WTC11 (cell line): ENCODE results near the gene ZDHHC14. TPM values are rescaled to one million over a fixed set of nuclear protein-coding genes. Genes with fewer than 3 reads are reported as not detected.
A peak's percentile ranks its signal among the peaks of the same experiment; 100 is the strongest.
"Not testable (repeated sequence)": the region's sequence is repeated elsewhere in the genome, so short reads cannot be mapped to it uniquely, and the experiment has no call there.

Experiments used
- ATAC-seq: fragments of 200-7000 bp; cut with Tn5 transposase; 2 replicates; pipeline ENCODE4 v1.10.0; 2021; ENCODE audit warnings: mild to moderate bottlenecking, moderate library complexity
- CTCF ChIA-PET: fragments of 300-600 bp; sonication (Branson Sonifier 250); formaldehyde crosslinking; loops from one replicate; lab custom pipeline; 2021; ENCODE audit warnings: antibody characterized with exemption; lab: Charles Lee
- POLR2A ChIA-PET: fragments of 350-600 bp; sonication (Branson Sonifier 250); formaldehyde crosslinking; loops from one replicate; lab custom pipeline; 2021; ENCODE audit warnings: antibody characterized with exemption; lab: Charles Lee
- DNase-seq: peaks from one replicate; pipeline ENCODE4 v3.0.0; 2021; ENCODE audit warnings: low spot score
- H3K27ac Mint-ChIP-seq: 2 replicates; pipeline ENCODE4 v1.8.0; 2021; ENCODE audit warnings: mixed read lengths
- H3K27me3 Mint-ChIP-seq: 2 replicates; pipeline ENCODE4 v1.8.0; 2021; ENCODE audit warnings: low read depth, mild to moderate bottlenecking, moderate library complexity, mixed read lengths
- H3K36me3 Mint-ChIP-seq: 2 replicates; pipeline ENCODE4 v1.8.0; 2021; ENCODE audit warnings: mixed read lengths
- H3K4me1 Mint-ChIP-seq: 2 replicates; pipeline ENCODE4 v1.8.0; 2022; ENCODE audit warnings: mixed read lengths
- H3K4me3 Mint-ChIP-seq: 2 replicates; pipeline ENCODE4 v1.8.0; 2021; ENCODE audit warnings: mild to moderate bottlenecking, moderate library complexity, mixed read lengths
- H3K9me3 Mint-ChIP-seq: 2 replicates; pipeline ENCODE4 v1.8.0; 2021; ENCODE audit warnings: mixed read lengths
- ATF1 ChIP-seq: sonication (generic); formaldehyde crosslinking; IDR thresholded peaks from 2 replicates; pipeline ENCODE4 v1.8.1; 2023; ENCODE audit warnings: mild to moderate bottlenecking, moderate library complexity, missing genetic modification reagents
- HMGXB4 ChIP-seq: sonication (generic); formaldehyde crosslinking; IDR thresholded peaks from 2 replicates; pipeline ENCODE4 v1.8.1; 2023; ENCODE audit warnings: mild to moderate bottlenecking, moderate library complexity, missing genetic modification reagents
- KAT7 ChIP-seq: sonication (generic); formaldehyde crosslinking; IDR thresholded peaks from 2 replicates; pipeline ENCODE4 v1.8.1; 2023; ENCODE audit warnings: missing genetic modification reagents, mild to moderate bottlenecking, borderline replicate concordance
- MXD4 ChIP-seq: fragments of 250-450 bp; sonication (Bioruptor Pico); IDR thresholded peaks from 2 replicates; pipeline ENCODE4 v1.8.0; 2021; ENCODE audit warnings: mild to moderate bottlenecking, moderate library complexity, borderline replicate concordance
- NFE2L1 ChIP-seq: sonication (generic); formaldehyde crosslinking; IDR thresholded peaks from 2 replicates; pipeline ENCODE4 v1.8.1; 2023; ENCODE audit warnings: missing genetic modification reagents
- NFYB ChIP-seq: sonication (generic); formaldehyde crosslinking; conservative IDR thresholded peaks from 2 replicates; pipeline ENCODE4 v1.8.0; 2022; ENCODE audit warnings: low read depth, missing genetic modification reagents
- NR1H2 ChIP-seq: sonication (generic); formaldehyde crosslinking; IDR thresholded peaks from 2 replicates; pipeline ENCODE4 v1.9.0; 2021; ENCODE audit warnings: mild to moderate bottlenecking, moderate library complexity, missing genetic modification reagents
- NR2C2 ChIP-seq: sonication (generic); formaldehyde crosslinking; IDR thresholded peaks from 2 replicates; pipeline ENCODE4 v1.8.0; 2022; ENCODE audit warnings: mild to moderate bottlenecking, missing genetic modification reagents
- SMAD4 ChIP-seq: sonication (generic); formaldehyde crosslinking; IDR thresholded peaks from 2 replicates; pipeline ENCODE4 v1.8.0; 2022; ENCODE audit warnings: mild to moderate bottlenecking, missing genetic modification reagents
- SP1 ChIP-seq: sonication (generic); formaldehyde crosslinking; conservative IDR thresholded peaks from 2 replicates; pipeline ENCODE4 v1.8.1; 2022; ENCODE audit warnings: missing genetic modification reagents
- STAT6 ChIP-seq: sonication (generic); formaldehyde crosslinking; conservative IDR thresholded peaks from 2 replicates; pipeline ENCODE4 v1.8.1; 2023; ENCODE audit warnings: mild to moderate bottlenecking, low read depth, missing genetic modification reagents, moderate library complexity
- TEAD1 ChIP-seq: sonication (generic); formaldehyde crosslinking; IDR thresholded peaks from 2 replicates; pipeline ENCODE4 v1.8.0; 2022; ENCODE audit warnings: mild to moderate bottlenecking, missing genetic modification reagents
- TEAD4 ChIP-seq: sonication (generic); formaldehyde crosslinking; IDR thresholded peaks from 2 replicates; pipeline ENCODE4 v1.8.0; 2022; ENCODE audit warnings: mild to moderate bottlenecking, missing genetic modification reagents
- USF2 ChIP-seq: sonication (generic); formaldehyde crosslinking; IDR thresholded peaks from 2 replicates; pipeline ENCODE4 v1.8.1; 2023; ENCODE audit warnings: mild to moderate bottlenecking, missing genetic modification reagents, moderate library complexity
- ZNF121 ChIP-seq: sonication (generic); formaldehyde crosslinking; IDR thresholded peaks from 2 replicates; pipeline ENCODE4 v1.8.0; 2023; ENCODE audit warnings: missing genetic modification reagents
- ZNF138 ChIP-seq: sonication (generic); formaldehyde crosslinking; conservative IDR thresholded peaks from 2 replicates; pipeline ENCODE4 v1.8.1; 2022; ENCODE audit warnings: mild to moderate bottlenecking, moderate library complexity, missing genetic modification reagents
- ZNF263 ChIP-seq: sonication (generic); formaldehyde crosslinking; IDR thresholded peaks from 2 replicates; pipeline ENCODE4 v1.8.1; 2022; ENCODE audit warnings: low read depth, mild to moderate bottlenecking, moderate library complexity, missing genetic modification reagents
- ZNF317 ChIP-seq: sonication (generic); formaldehyde crosslinking; IDR thresholded peaks from 2 replicates; pipeline ENCODE4 v1.8.1; 2023; ENCODE audit warnings: low read depth, mild to moderate bottlenecking, moderate library complexity, missing genetic modification reagents, borderline replicate concordance
- ZNF416 ChIP-seq: fragments of 250-450 bp; sonication (Bioruptor Pico); IDR thresholded peaks from 2 replicates; pipeline ENCODE4 v1.9.0; 2021; ENCODE audit warnings: mild to moderate bottlenecking, inconsistent platforms
- ZNF423 ChIP-seq: fragments of 250-450 bp; sonication (Bioruptor Pico); IDR thresholded peaks from 2 replicates; pipeline ENCODE4 v2.1.2; 2022; ENCODE audit warnings: mild to moderate bottlenecking, moderate library complexity
- ZNF425 ChIP-seq: fragments of 250-450 bp; sonication (Bioruptor Pico); conservative IDR thresholded peaks from 2 replicates; pipeline ENCODE4 v1.9.0; 2021; ENCODE audit warnings: mild to moderate bottlenecking
- ZNF671 ChIP-seq: fragments of 250-450 bp; sonication (Bioruptor Pico); IDR thresholded peaks from 2 replicates; pipeline ENCODE4 v1.8.0; 2021; ENCODE audit warnings: mild to moderate bottlenecking
- total RNA-seq: library from RNA; stranded (reverse); gene quantifications from 3 replicates; pipeline ENCODE4 v1.2.3, GENCODE V29; 2021

The ZDHHC14 gene
- total RNA-seq, 1 experiment from 2014 or later, result 6.6 TPM

GRCh38 chr6:157718503-157719187, 337.7 kb downstream of the ZDHHC14 start:
- no peaks in the 10 kb centered on the region for H3K36me3 Mint-ChIP-seq
- H3K4me3 Mint-ChIP-seq, result no peak overlapping the region
- no peak for TF ChIP-seq ZNF138 (CRISPR knock-in tag)
- peaks cover 38% of the 10 kb centered on the region for H3K4me1 Mint-ChIP-seq
- DNase-seq (no peak), ATAC-seq (no peak)
- CTCF ChIA-PET, result no interaction called here
- POLR2A ChIA-PET, result no interaction called here
- H3K27ac Mint-ChIP-seq, result no peak overlapping the region
- peaks cover 5% of the 10 kb centered on the region; the same call in 1 of the 2 replicates for H3K27me3 Mint-ChIP-seq
- H3K9me3 Mint-ChIP-seq, result peaks cover 4% of the 10 kb centered on the region; the same call in 1 of the 2 replicates

- H3K27ac Mint-ChIP-seq, CTCF ChIA-PET, DNase-seq, H3K27me3 Mint-ChIP-seq, H3K4me3 Mint-ChIP-seq, ATAC-seq: not testable (repeated sequence)
- Mint-ChIP-seq H3K4me1 (peaks cover 20% of the 10 kb centered on the region), H3K9me3 (peaks cover 26% of the 10 kb centered on the region), H3K36me3 (peaks cover 19% of the 10 kb centered on the region)
- POLR2A ChIA-PET, result interaction anchor here (0.6 kb wide), 1 partner anchor 400 kb away, joined by 5 read pairs; no protein-coding TSS in a partner anchor
- TF ChIP-seq ZNF121, result 0 out of 2 replicates have a peak, but pooled peaks have one; percentile 13
Measured at GRCh38 chr6:157720964-157721363, 340.0 kb downstream of the ZDHHC14 start.

GRCh38 chr6:157721426-157721825, 340.4 kb downstream of the ZDHHC14 start:
- 0 out of 2 replicates have a peak, but pooled peaks have one; percentile 19 for TF ChIP-seq TEAD1
- TF ChIP-seq ZNF263 (CRISPR knock-in tag), result no peak

GRCh38 chr6:157721830-157722229, 340.8 kb downstream of the ZDHHC14 start:
- H3K4me3 Mint-ChIP-seq, result no peak overlapping the region
- DNase-seq, result no peak
- ATAC-seq, result no peak
- no peaks in the 10 kb centered on the region; the same call in 1 of the 2 replicates for H3K27me3 Mint-ChIP-seq
- H3K4me1 Mint-ChIP-seq, result peaks cover 12% of the 10 kb centered on the region
- peaks cover 30% of the 10 kb centered on the region for H3K9me3 Mint-ChIP-seq
- H3K27ac Mint-ChIP-seq, result no peak overlapping the region
- ChIA-PET POLR2A (no interaction called here), CTCF (interaction anchor here (1.7 kb wide), 1 partner anchor 152 kb away, joined by 4 read pairs; no protein-coding TSS in a partner anchor)
- H3K36me3 Mint-ChIP-seq, result peaks cover 23% of the 10 kb centered on the region
- TF ChIP-seq USF2 (CRISPR knock-in tag) (no peak), ZNF138 (CRISPR knock-in tag) (no peak), TEAD4 (CRISPR knock-in tag) (no peak), ZNF671 (CRISPR knock-in tag) (no peak), HMGXB4 (CRISPR knock-in tag) (no peak), NR2C2 (CRISPR knock-in tag) (no peak), ATF1 (CRISPR knock-in tag) (no peak), ZNF416 (CRISPR knock-in tag) (no peak), SMAD4 (CRISPR knock-in tag) (no peak), SP1 (CRISPR knock-in tag) (no peak), ZNF425 (CRISPR knock-in tag) (no peak), MXD4 (CRISPR knock-in tag) (no peak), ZNF423 (CRISPR knock-in tag) (no peak), ZNF317 (CRISPR knock-in tag) (no peak), NFE2L1 (CRISPR knock-in tag) (no peak), KAT7 (no peak), NFYB (CRISPR knock-in tag) (no peak), STAT6 (CRISPR knock-in tag) (no peak), NR1H2 (CRISPR knock-in tag) (no peak)

More at GRCh38 chr6:157721426-157721825, 340.4 kb downstream of the ZDHHC14 start:
- CTCF ChIA-PET, result no interaction called here
- peaks cover 23% of the 10 kb centered on the region for H3K36me3 Mint-ChIP-seq
- DNase-seq, result no peak
- no peaks in the 10 kb centered on the region; the same call in 1 of the 2 replicates for H3K27me3 Mint-ChIP-seq
- H3K4me3 Mint-ChIP-seq, result no peak overlapping the region
- peaks cover 30% of the 10 kb centered on the region for H3K9me3 Mint-ChIP-seq
- no peak overlapping the region for H3K27ac Mint-ChIP-seq
- peaks cover 16% of the 10 kb centered on the region for H3K4me1 Mint-ChIP-seq
- peak; percentile 59 for ATAC-seq
- POLR2A ChIA-PET, result interaction anchor here (0.6 kb wide), 1 partner anchor 401 kb away, joined by 5 read pairs; no protein-coding TSS in a partner anchor
